Activated CD8-positive, alpha-beta T cell treated with anti-CD3 and anti-CD28 coated beads for 36 hours (primary cell): ENCODE data around the gene TCF4. TPM values are rescaled to one million over a fixed set of nuclear protein-coding genes. Genes with fewer than 3 reads are reported as not detected.

Experiments used
- ATAC-seq: fragments of 200-7000 bp; cut with Tn5 transposase; one replicate; pipeline ENCODE4 v1.10.0; 2021; ENCODE audit warnings: mild to moderate bottlenecking, moderate library complexity
- CTCF ChIA-PET: fragments of 350-600 bp; sonication (Branson Sonifier 250); formaldehyde crosslinking; loops from one replicate; lab custom pipeline; 2021; ENCODE audit warnings: antibody characterized with exemption; lab: Charles Lee
- POLR2A ChIA-PET: fragments of 350-600 bp; sonication (Branson Sonifier 250); formaldehyde crosslinking; loops from one replicate; lab custom pipeline; 2021; ENCODE audit warnings: antibody characterized with exemption; lab: Charles Lee
- DNase-seq: peaks from one replicate; pipeline ENCODE4 v3.0.0-alpha.2; 2020
- H3K27ac Mint-ChIP-seq: one replicate; pipeline ENCODE4 v1.8.0; 2021; ENCODE audit warnings: mild to moderate bottlenecking, mixed read lengths
- H3K27me3 Mint-ChIP-seq: one replicate; pipeline ENCODE4 v1.8.0; 2021; ENCODE audit warnings: mixed read lengths
- H3K36me3 Mint-ChIP-seq: one replicate; pipeline ENCODE4 v1.8.0; 2021; ENCODE audit warnings: low read depth, mixed read lengths
- H3K4me1 Mint-ChIP-seq: one replicate; pipeline ENCODE4 v1.8.0; 2021; ENCODE audit warnings: low read depth, mixed read lengths
- H3K4me3 Mint-ChIP-seq: one replicate; pipeline ENCODE4 v1.8.0; 2021; ENCODE audit warnings: mild to moderate bottlenecking, moderate library complexity, mixed read lengths
- H3K9me3 Mint-ChIP-seq: one replicate; pipeline ENCODE4 v1.8.0; 2021; ENCODE audit warnings: mixed read lengths
- intact Hi-C: fragments of 100-400 bp; cut with micrococcal nuclease; formaldehyde crosslinking; loops from one replicate; pipeline ENCODE4 v1.10.0; 2022
- total RNA-seq, 2 experiments: library from RNA; stranded (reverse); gene quantifications; one replicate each; pipeline ENCODE4 v1.2.3, GENCODE V29; 2021
- TF ChIP-seq, protein P1 (sequence below): fragments of 200-600 bp; IDR thresholded peaks from one replicate; pipeline ENCODE4 v1.8.0; 2022; ENCODE audit warnings: antibody characterized with exemption, mild to moderate bottlenecking

The TCF4 gene
- total RNA-seq, 2 experiments from 2014 or later = 1.2 to 1.4 TPM

- Mint-ChIP-seq H3K4me3 (no peak overlapping the region), H3K9me3 (no peaks in the 10 kb centered on the region), H3K27ac (no peak overlapping the region), H3K36me3 (no peaks in the 10 kb centered on the region), H3K4me1 (no peaks in the 10 kb centered on the region), H3K27me3 (no peaks in the 10 kb centered on the region)
- intact Hi-C loops = loop anchor here (10.0 kb wide), 2 partner anchors 151 to 1341 kb away; no protein-coding TSS in a partner anchor
- DNase-seq (no peak), ATAC-seq (no peak)
- TF ChIP-seq, protein P1, sequence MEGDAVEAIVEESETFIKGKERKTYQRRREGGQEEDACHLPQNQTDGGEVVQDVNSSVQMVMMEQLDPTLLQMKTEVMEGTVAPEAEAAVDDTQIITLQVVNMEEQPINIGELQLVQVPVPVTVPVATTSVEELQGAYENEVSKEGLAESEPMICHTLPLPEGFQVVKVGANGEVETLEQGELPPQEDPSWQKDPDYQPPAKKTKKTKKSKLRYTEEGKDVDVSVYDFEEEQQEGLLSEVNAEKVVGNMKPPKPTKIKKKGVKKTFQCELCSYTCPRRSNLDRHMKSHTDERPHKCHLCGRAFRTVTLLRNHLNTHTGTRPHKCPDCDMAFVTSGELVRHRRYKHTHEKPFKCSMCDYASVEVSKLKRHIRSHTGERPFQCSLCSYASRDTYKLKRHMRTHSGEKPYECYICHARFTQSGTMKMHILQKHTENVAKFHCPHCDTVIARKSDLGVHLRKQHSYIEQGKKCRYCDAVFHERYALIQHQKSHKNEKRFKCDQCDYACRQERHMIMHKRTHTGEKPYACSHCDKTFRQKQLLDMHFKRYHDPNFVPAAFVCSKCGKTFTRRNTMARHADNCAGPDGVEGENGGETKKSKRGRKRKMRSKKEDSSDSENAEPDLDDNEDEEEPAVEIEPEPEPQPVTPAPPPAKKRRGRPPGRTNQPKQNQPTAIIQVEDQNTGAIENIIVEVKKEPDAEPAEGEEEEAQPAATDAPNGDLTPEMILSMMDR = no peak
- ChIA-PET CTCF (interaction anchor here (0.6 to 2.6 kb wide), 15 partner anchors 10 to 1341 kb away, joined by 3 to 19 read pairs (median 5); no protein-coding TSS in a partner anchor), POLR2A (interaction anchor here (0.6 kb wide), 1 partner anchor 1033 kb away, joined by 3 read pairs; no protein-coding TSS in a partner anchor)
These were observed 354.1 kb downstream of the TCF4 start for GRCh38 chr18:55233857-55234256.

GRCh38 chr18:55232506-55232905, 355.5 kb downstream of the TCF4 start:
- no peaks in the 10 kb centered on the region for H3K4me1 Mint-ChIP-seq
- intact Hi-C loops = loop anchor here (10.0 kb wide), 2 partner anchors 152 to 1342 kb away; no protein-coding TSS in a partner anchor
- H3K36me3 Mint-ChIP-seq = no peaks in the 10 kb centered on the region
- H3K27ac Mint-ChIP-seq = no peak overlapping the region
- DNase-seq = no peak
- no peaks in the 10 kb centered on the region for H3K9me3 Mint-ChIP-seq
- TF ChIP-seq, protein P1 = no peak
- POLR2A ChIA-PET = no interaction called here
- H3K4me3 Mint-ChIP-seq = no peak overlapping the region
- no peaks in the 10 kb centered on the region for H3K27me3 Mint-ChIP-seq
- CTCF ChIA-PET = no interaction called here
- no peak for ATAC-seq

DNA sequence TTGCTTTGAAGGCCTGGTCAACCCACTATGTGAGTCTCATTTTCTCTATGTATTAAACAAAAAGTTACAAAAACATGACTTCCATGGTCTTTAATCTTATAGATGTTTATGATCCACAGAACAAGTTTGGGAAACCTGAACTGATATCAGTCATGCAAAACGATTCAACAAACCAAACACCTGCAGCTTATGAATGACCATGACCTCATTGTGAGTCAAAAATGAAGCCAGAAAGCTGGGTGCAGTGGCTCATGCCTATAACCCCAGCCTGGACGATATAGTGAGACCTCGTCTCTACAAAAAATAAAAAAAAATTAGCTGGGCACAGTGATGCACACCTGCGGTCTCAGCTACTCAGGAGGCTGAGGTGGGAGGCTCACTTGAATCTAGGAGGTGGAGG, 358.3 kb downstream of the TCF4 start:
- no peaks in the 10 kb centered on the region for H3K27me3 Mint-ChIP-seq
- DNase-seq = no peak
- H3K4me3 Mint-ChIP-seq = no peak overlapping the region
- intact Hi-C loops = loop anchor here (10.0 kb wide), 2 partner anchors 155 to 1345 kb away; no protein-coding TSS in a partner anchor
- no peaks in the 10 kb centered on the region for H3K9me3 Mint-ChIP-seq
- no peak for ATAC-seq
- no peaks in the 10 kb centered on the region for H3K4me1 Mint-ChIP-seq
- ChIA-PET CTCF (no interaction called here), POLR2A (no interaction called here)
- no peaks in the 10 kb centered on the region for H3K36me3 Mint-ChIP-seq
- TF ChIP-seq, protein P1 = no peak
- no peak overlapping the region for H3K27ac Mint-ChIP-seq

DNA sequence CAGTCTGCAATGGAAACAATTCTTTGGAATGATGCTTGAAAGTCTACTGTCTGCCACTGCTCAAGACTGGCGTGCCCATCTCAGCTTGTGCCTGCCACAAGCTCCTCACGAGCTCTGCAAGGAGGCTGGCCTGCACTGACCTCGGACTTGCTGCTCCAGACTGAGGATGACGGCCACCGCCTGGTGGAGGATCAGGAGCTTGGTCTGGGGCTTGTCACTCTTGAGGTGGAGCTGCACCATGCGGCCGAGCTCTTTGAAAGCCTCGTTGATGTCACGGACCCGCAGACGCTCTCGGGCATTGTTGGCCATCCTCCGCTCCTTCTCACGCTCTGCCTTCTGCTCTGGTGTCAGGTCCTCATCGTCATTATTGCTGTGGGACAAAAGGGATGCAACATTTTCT, 359.3 kb downstream of the TCF4 start:
- Mint-ChIP-seq H3K4me1 (no peaks in the 10 kb centered on the region), H3K27me3 (no peaks in the 10 kb centered on the region), H3K9me3 (no peaks in the 10 kb centered on the region), H3K36me3 (no peaks in the 10 kb centered on the region), H3K4me3 (no peak overlapping the region), H3K27ac (no peak overlapping the region)
- ChIA-PET POLR2A (no interaction called here), CTCF (no interaction called here)
- TF ChIP-seq, protein P1 = no peak
- intact Hi-C loops = no loop called here
- DNase-seq (no peak), ATAC-seq (no peak)

DNA sequence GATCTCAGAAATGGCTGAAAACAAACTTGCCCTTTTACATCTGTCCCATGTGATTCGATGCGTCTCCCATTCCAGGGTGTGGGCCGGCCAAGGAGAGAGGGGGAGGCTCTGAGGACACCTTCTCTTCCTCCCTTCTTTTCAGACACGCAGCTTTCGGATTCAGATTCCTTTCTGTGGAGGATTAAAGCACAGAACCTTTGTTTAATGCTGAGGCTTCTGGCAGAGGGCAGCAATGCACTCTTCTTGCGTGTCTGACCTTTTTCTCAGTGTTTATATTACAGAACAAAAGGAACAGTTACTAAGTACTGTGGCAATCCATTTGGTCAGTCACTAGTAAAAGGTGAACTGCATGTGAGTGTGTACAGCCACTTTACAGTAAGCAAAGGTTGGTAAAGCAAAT, 359.8 kb downstream of the TCF4 start:
- TF ChIP-seq, protein P1 = no peak
- H3K27me3 Mint-ChIP-seq = no peaks in the 10 kb centered on the region

More for the DNA sequence above, 359.8 kb downstream of the TCF4 start:
- intact Hi-C loops = no loop called here
- H3K27ac Mint-ChIP-seq = no peak overlapping the region
- no peaks in the 10 kb centered on the region for H3K36me3 Mint-ChIP-seq
- no peak for ATAC-seq
- no peak for DNase-seq
- no peak overlapping the region for H3K4me3 Mint-ChIP-seq
- H3K4me1 Mint-ChIP-seq = no peaks in the 10 kb centered on the region
- no peaks in the 10 kb centered on the region for H3K9me3 Mint-ChIP-seq
- ChIA-PET CTCF (interaction anchor here (1.0 kb wide), 1 partner anchor 10 kb away, joined by 3 read pairs; no protein-coding TSS in a partner anchor), POLR2A (no interaction called here)
